PC-9 (cell line): Measurements from ENCODE around the gene ELAPOR2. TPM values are rescaled to one million over a fixed set of nuclear protein-coding genes. Genes with fewer than 3 reads are reported as not detected.

Source experiments
- BruUV-seq: library from RNA; stranded (reverse); fragments of 400-500 nt; replicated peaks from 2 replicates; lab custom pipeline; 2021; lab: Mats Ljungman, UMichigan
- CTCF ChIA-PET: fragments of 300-600 bp; sonication (Branson Sonifier 250); formaldehyde crosslinking; loops from one replicate; lab custom pipeline; 2022; ENCODE audit warnings: antibody characterized with exemption; lab: Charles Lee
- POLR2A ChIA-PET: fragments of 300-600 bp; sonication (Branson Sonifier 250); formaldehyde crosslinking; loops from one replicate; lab custom pipeline; 2022; ENCODE audit warnings: antibody characterized with exemption; ENCODE audit not compliant: unreplicated experiment; lab: Charles Lee
- DNase-seq, 2 experiments: peaks; one replicate each; pipeline versions ENCODE4 v3.0.0 to v3.0.0-alpha.2; 2015 to 2022; ENCODE audit warnings: mixed read lengths in 1 of 2
- H2AFZ ChIP-seq: fragments of 200-600 bp; sonication (generic); 2 replicates; pipeline ENCODE4 v1.8.1; 2017; ENCODE audit warnings: antibody characterized with exemption
- H3F3A ChIP-seq: fragments of 200-600 bp; sonication (generic); 2 replicates; pipeline ENCODE4 v1.8.1; 2017; ENCODE audit warnings: antibody characterized with exemption, mild to moderate bottlenecking, low read depth; ENCODE audit not compliant: insufficient read depth
- H3K27ac ChIP-seq: fragments of 200-600 bp; sonication (generic); 2 replicates; pipeline ENCODE4 v1.6.1; 2016; ENCODE audit warnings: mixed run types
- H3K27me3 ChIP-seq: fragments of 200-600 bp; sonication (generic); 2 replicates; pipeline ENCODE4 v1.6.1; 2016; ENCODE audit warnings: low read depth, mixed run types; ENCODE audit not compliant: insufficient read depth
- H3K36me3 ChIP-seq: fragments of 200-600 bp; sonication (generic); 2 replicates; pipeline ENCODE4 v1.6.1; 2016; ENCODE audit warnings: low read depth, mixed run types
- H3K4me1 ChIP-seq: fragments of 200-600 bp; sonication (generic); replicated peaks from 2 replicates; pipeline ENCODE4 v1.6.1; 2016; ENCODE audit warnings: mixed run types; ENCODE audit not compliant: insufficient read depth
- H3K4me2 ChIP-seq: fragments of 200-600 bp; sonication (generic); 2 replicates; pipeline ENCODE4 v1.6.1; 2017; ENCODE audit warnings: mixed run types
- H3K4me3 ChIP-seq: fragments of 200-600 bp; sonication (generic); 2 replicates; pipeline ENCODE4 v1.6.1; 2016; ENCODE audit warnings: mixed run types
- H3K79me2 ChIP-seq: fragments of 200-600 bp; sonication (generic); 2 replicates; pipeline ENCODE4 v1.6.1; 2017; ENCODE audit warnings: low read depth, mixed run types
- H3K9me2 ChIP-seq: fragments of 200-600 bp; sonication (generic); 2 replicates; pipeline ENCODE4 v1.8.1; 2017; ENCODE audit warnings: mild to moderate bottlenecking; ENCODE audit not compliant: insufficient read depth
- H3K9me3 ChIP-seq: fragments of 200-600 bp; sonication (generic); 2 replicates; pipeline ENCODE4 v1.8.1; 2016; ENCODE audit warnings: low read depth; ENCODE audit not compliant: insufficient read depth
- H4K20me1 ChIP-seq: fragments of 200-600 bp; sonication (generic); 2 replicates; pipeline ENCODE4 v1.8.1; 2017; ENCODE audit not compliant: insufficient read depth
- CTCF ChIP-seq: fragments of 200-600 bp; sonication (generic); conservative IDR thresholded peaks from 2 replicates; pipeline ENCODE4 v1.6.1; 2017; ENCODE audit warnings: mixed run types, antibody characterized with exemption, mild to moderate bottlenecking, moderate library complexity
- EZH2 ChIP-seq: fragments of 200-600 bp; sonication (generic); IDR thresholded peaks from 2 replicates; pipeline ENCODE4 v1.8.0; 2017; ENCODE audit warnings: antibody characterized with exemption, low read depth
- intact Hi-C: fragments of 100-400 bp; cut with micrococcal nuclease; formaldehyde crosslinking; loops from one replicate; pipeline ENCODE4 v1.10.0; 2022; ENCODE audit not compliant: unreplicated experiment
- total RNA-seq: library from RNA; stranded (reverse); gene quantifications from 2 replicates; pipeline ENCODE4 v1.2.3, GENCODE V29; 2021

Gene ELAPOR2
- total RNA-seq, 1 experiment from 2014 or later = 11.0 TPM

DNA sequence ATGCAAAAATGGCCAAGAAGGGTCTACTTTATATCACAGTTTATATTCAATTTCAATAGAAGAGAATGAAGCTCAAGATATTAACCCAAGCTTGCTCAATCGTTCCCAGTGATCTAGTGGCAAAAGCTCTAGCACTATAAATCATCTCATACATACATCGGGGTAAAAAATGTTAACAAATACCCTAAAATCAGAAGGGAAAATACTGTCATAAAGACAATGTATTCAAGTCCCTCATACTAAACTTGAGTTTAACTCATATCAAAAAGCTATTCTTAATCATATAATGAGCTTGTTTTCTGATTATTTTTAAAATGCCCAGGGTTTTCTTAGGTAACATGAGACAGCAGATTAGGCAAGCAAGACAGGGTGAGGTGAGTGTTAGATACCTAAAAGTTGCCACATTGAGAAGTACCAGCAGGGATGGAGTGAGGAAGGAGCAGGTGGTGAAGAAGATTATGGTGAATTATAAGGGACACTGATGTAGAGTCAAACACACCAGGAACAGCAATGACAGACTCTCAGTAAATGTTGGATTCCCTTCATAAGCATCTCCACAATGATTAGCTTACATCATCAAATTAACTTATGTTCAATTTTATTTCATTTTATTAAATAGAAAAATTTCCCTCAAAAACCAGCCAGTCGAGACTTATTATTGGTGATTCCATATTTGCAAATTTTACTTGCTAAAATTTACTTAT lies 46.2 kb downstream of the ELAPOR2 start:
- POLR2A ChIA-PET = interaction anchor here (0.5 kb wide), 1 partner anchor 79 kb away, joined by 3 read pairs; no protein-coding TSS in a partner anchor
- Histone ChIP-seq H3K9me2 (no peaks in the 10 kb centered on the region; the same call in 1 of the 2 replicates), H3K79me2 (no peaks in the 10 kb centered on the region; the same call in 1 of the 2 replicates), H3F3A (no peaks in the 10 kb centered on the region), H3K4me3 (no peak overlapping the region), H3K4me1 (peaks cover 7% of the 10 kb centered on the region; the same call in 1 of the 2 replicates), H4K20me1 (no peaks in the 10 kb centered on the region), H3K27me3 (no peaks in the 10 kb centered on the region), H3K9me3 (peaks cover 4% of the 10 kb centered on the region; the same call in 1 of the 2 replicates), H2AFZ (no peak overlapping the region), H3K36me3 (no peaks in the 10 kb centered on the region), H3K4me2 (no peak overlapping the region), H3K27ac (no peak overlapping the region)
- intact Hi-C loops = no loop called here
- DNase-seq = no peak
- no peak for TF ChIP-seq EZH2
- TF ChIP-seq CTCF = no peak
- no TSS peak for BruUV-seq
- CTCF ChIA-PET = no interaction called here

Other genes starting within 250 kb of the ELAPOR2 start
- 54.0 and 75.3 TPM in 2 replicates for gene DMTF1, start 92.8 kb upstream of the ELAPOR2 start, total RNA-seq
- 24.6 and 26.5 TPM in 2 replicates for gene TMEM243, start 160.1 kb upstream of the ELAPOR2 start, total RNA-seq